Vagina (tissue), 2 donors: ENCODE data around the gene TUBGCP3. TPM values are rescaled to one million over a fixed set of nuclear protein-coding genes. Genes with fewer than 3 reads are reported as not detected.

ENCODE experiments used
- DNase-seq, 2 donors: peaks; one replicate each; pipeline ENCODE4 v3.0.0-alpha.2; 2017; ENCODE audit errors: extremely low spot score in 2 of 2
- H3K27ac ChIP-seq: fragments of 200-600 bp; sonication (generic); one replicate; pipeline ENCODE4 v1.5.1; 2019
- H3K27me3 ChIP-seq: fragments of 200-600 bp; sonication (generic); one replicate; pipeline ENCODE4 v1.5.1; 2019
- H3K36me3 ChIP-seq, 2 donors: fragments of 200-600 bp; sonication (generic); one replicate each; pipeline ENCODE4 v1.5.1; 2017 to 2019
- H3K4me1 ChIP-seq: fragments of 200-600 bp; sonication (generic); one replicate; pipeline ENCODE4 v1.5.1; 2019
- H3K4me3 ChIP-seq, 2 donors: fragments of 200-600 bp; sonication (generic); 1 replicate in 1 of 2; 2 replicates in 1 of 2; pipeline ENCODE4 v1.5.1; 2016 to 2019
- H3K9me3 ChIP-seq: fragments of 200-600 bp; sonication (generic); one replicate; pipeline ENCODE4 v1.5.1; 2019
- CTCF ChIP-seq, 3 experiments: fragments of 450-650 bp in 2 of 3; fragments of 200-600 bp in 1 of 3; sonication (generic) in 1 of 3; IDR thresholded peaks; one replicate each; pipeline ENCODE4 v1.5.1; 2017 to 2019; ENCODE audit warnings: antibody characterized with exemption in 3 of 3, mild to moderate bottlenecking in 2 of 3, moderate library complexity in 2 of 3
- POLR2A ChIP-seq, 2 donors: fragments of 450-650 bp; IDR thresholded peaks; one replicate each; pipeline ENCODE4 v1.6.1; 2017; ENCODE audit warnings: antibody characterized with exemption in 2 of 2, mild to moderate bottlenecking in 2 of 2, moderate library complexity in 2 of 2
- POLR2AphosphoS5 ChIP-seq, 2 donors: sonication (generic); formaldehyde crosslinking; IDR thresholded peaks; one replicate each; pipeline ENCODE4 v1.9.0; 2017; ENCODE audit warnings: antibody characterized with exemption in 2 of 2, mild to moderate bottlenecking in 2 of 2, low read depth in 1 of 2; ENCODE audit not compliant: insufficient read depth in 1 of 2
- intact Hi-C: fragments of 100-400 bp; cut with DNase I; formaldehyde crosslinking; loops from one replicate; pipeline ENCODE4 v1.15.1; 2023
- total RNA-seq: library from RNA; depleted of rRNA; stranded (reverse); fragments of >200 nt; gene quantifications from one replicate; pipeline ENCODE4 v1.2.3, GENCODE V29; 2016

TUBGCP3 gene
- total RNA-seq: 23.3 TPM

GRCh38 chr13:112587764-112588489 is at the start of gene TUBGCP3:
Gene TUBGCP3 (minus strand): TSS chr13:112588153. CDS start chr13:112587980, 173 bp downstream.
- H3K4me3 ChIP-seq: peak within 1 kb of the TSS; percentile 76 to 85
- H3K4me1 ChIP-seq: peaks cover 15% of the 10 kb centered on the region
- intact Hi-C loops: no loop called here
- H3K27ac ChIP-seq: peak within 1 kb of the TSS; percentile 94
- H3K36me3 ChIP-seq: no peaks in the 10 kb centered on the region
- TF ChIP-seq CTCF (IDR thresholded peaks at IDR 0.05) (no peak), POLR2AphosphoS5 (IDR thresholded peaks at IDR 0.05; ENCODE audit: insufficient read depth in 1 of 2, low read depth in 1 of 2) (peak in 1 of 2 donors; percentile 68)
- H3K27me3 ChIP-seq: no peaks in the 10 kb centered on the region
- DNase-seq: no peak
- no peaks in the 10 kb centered on the region for H3K9me3 ChIP-seq

GRCh38 chr13:112637017-112637801 is 49.3 kb upstream of the TUBGCP3 start:
- no peaks in the 10 kb centered on the region for H3K36me3 ChIP-seq
- intact Hi-C loops: no loop called here
- H3K9me3 ChIP-seq: no peaks in the 10 kb centered on the region
- H3K4me1 ChIP-seq: no peaks in the 10 kb centered on the region
- no peak overlapping the region for H3K4me3 ChIP-seq
- TF ChIP-seq CTCF (IDR thresholded peaks at IDR 0.05): no peak
- no peak for TF ChIP-seq POLR2AphosphoS5 (IDR thresholded peaks at IDR 0.05; ENCODE audit: insufficient read depth in 1 of 2, low read depth in 1 of 2)
- no peak for TF ChIP-seq POLR2A (IDR thresholded peaks at IDR 0.05)
- peak in 1 of 2 donors; percentile 81 for DNase-seq
- H3K27ac ChIP-seq: no peak overlapping the region
- H3K27me3 ChIP-seq: no peaks in the 10 kb centered on the region

GRCh38 chr13:112636401-112636975 is 48.5 kb upstream of the TUBGCP3 start:
- intact Hi-C loops: no loop called here
- Histone ChIP-seq H3K4me1 (no peaks in the 10 kb centered on the region), H3K9me3 (no peaks in the 10 kb centered on the region), H3K36me3 (no peaks in the 10 kb centered on the region), H3K27ac (no peak overlapping the region), H3K4me3 (no peak overlapping the region), H3K27me3 (no peaks in the 10 kb centered on the region)
- DNase-seq: no peak
- TF ChIP-seq CTCF (IDR thresholded peaks at IDR 0.05): no peak
- no peak for TF ChIP-seq POLR2A (IDR thresholded peaks at IDR 0.05)
- TF ChIP-seq POLR2AphosphoS5 (IDR thresholded peaks at IDR 0.05; ENCODE audit: insufficient read depth in 1 of 2, low read depth in 1 of 2): no peak

- Histone ChIP-seq H3K4me1 (no peaks in the 10 kb centered on the region), H3K4me3 (no peak overlapping the region), H3K36me3 (no peaks in the 10 kb centered on the region), H3K27ac (no peak overlapping the region), H3K9me3 (no peaks in the 10 kb centered on the region), H3K27me3 (no peaks in the 10 kb centered on the region)
- intact Hi-C loops: no loop called here
- TF ChIP-seq POLR2A (IDR thresholded peaks at IDR 0.05) (no peak), CTCF (IDR thresholded peaks at IDR 0.05) (no peak)
- DNase-seq: no peak
These were observed 47.4 kb upstream of the TUBGCP3 start for GRCh38 chr13:112635323-112635722.
